ENCODE results near the gene ATG7.
A peak's percentile ranks its signal among the peaks of the same experiment; 100 is the strongest.

ATG7 gene

GRCh38 chr3:11558002-11558401, 285.8 kb downstream of the ATG7 start:
- peak overlapping the region; percentile 42 for H3K27ac ChIP-seq (ENCODE audit: low read depth, low read length)
- peaks cover 18% of the 10 kb centered on the region for H3K4me1 ChIP-seq (ENCODE audit: control insufficient read depth, insufficient read depth, low read length)
- peaks cover 3% of the 10 kb centered on the region for H3K36me3 ChIP-seq (ENCODE audit: control insufficient read depth, insufficient read depth, low read length)
- H3K9ac ChIP-seq (ENCODE audit: low read length), result no peak overlapping the region
- H3K27me3 ChIP-seq (ENCODE audit: control insufficient read depth, insufficient read depth, low read length), result no peaks in the 10 kb centered on the region
- no peak overlapping the region for H3K4me3 ChIP-seq (ENCODE audit: low read length)

- Histone ChIP-seq H3K9ac (ENCODE audit: low read length) (no peak overlapping the region), H3K27me3 (ENCODE audit: control insufficient read depth, insufficient read depth, low read length) (no peaks in the 10 kb centered on the region), H3K36me3 (ENCODE audit: control insufficient read depth, insufficient read depth, low read length) (peaks cover 6% of the 10 kb centered on the region), H3K27ac (ENCODE audit: low read depth, low read length) (peak overlapping the region; percentile 9), H3K4me3 (ENCODE audit: low read length) (no peak overlapping the region), H3K4me1 (ENCODE audit: control insufficient read depth, insufficient read depth, low read length) (peaks cover 18% of the 10 kb centered on the region)
Observed at GRCh38 chr3:11558411-11558903, 286.3 kb downstream of the ATG7 start.

GRCh38 chr3:11558918-11559815, 287.0 kb downstream of the ATG7 start:
- Histone ChIP-seq H3K9ac (ENCODE audit: low read length) (no peak overlapping the region), H3K4me1 (ENCODE audit: control insufficient read depth, insufficient read depth, low read length) (peaks cover 18% of the 10 kb centered on the region), H3K27me3 (ENCODE audit: control insufficient read depth, insufficient read depth, low read length) (no peaks in the 10 kb centered on the region), H3K4me3 (ENCODE audit: low read length) (no peak overlapping the region), H3K36me3 (ENCODE audit: control insufficient read depth, insufficient read depth, low read length) (peaks cover 8% of the 10 kb centered on the region), H3K27ac (ENCODE audit: low read depth, low read length) (peak overlapping the region; percentile 9)

- Histone ChIP-seq H3K27me3 (ENCODE audit: control insufficient read depth, insufficient read depth, low read length) (no peaks in the 10 kb centered on the region), H3K4me3 (ENCODE audit: low read length) (no peak overlapping the region), H3K4me1 (ENCODE audit: control insufficient read depth, insufficient read depth, low read length) (peaks cover 18% of the 10 kb centered on the region), H3K9ac (ENCODE audit: low read length) (no peak overlapping the region), H3K27ac (ENCODE audit: low read depth, low read length) (no peak overlapping the region), H3K36me3 (ENCODE audit: control insufficient read depth, insufficient read depth, low read length) (peaks cover 8% of the 10 kb centered on the region)
Observed at GRCh38 chr3:11559816-11560633, 287.8 kb downstream of the ATG7 start.

GRCh38 chr3:11560746-11561145, 288.5 kb downstream of the ATG7 start:
- H3K9ac ChIP-seq (ENCODE audit: low read length), result no peak overlapping the region
- no peaks in the 10 kb centered on the region for H3K27me3 ChIP-seq (ENCODE audit: control insufficient read depth, insufficient read depth, low read length)
- no peak overlapping the region for H3K4me3 ChIP-seq (ENCODE audit: low read length)
- peaks cover 11% of the 10 kb centered on the region for H3K36me3 ChIP-seq (ENCODE audit: control insufficient read depth, insufficient read depth, low read length)
- peak overlapping the region; percentile 24 for H3K27ac ChIP-seq (ENCODE audit: low read depth, low read length)
- peaks cover 18% of the 10 kb centered on the region for H3K4me1 ChIP-seq (ENCODE audit: control insufficient read depth, insufficient read depth, low read length)

GRCh38 chr3:11562277-11562881, 290.2 kb downstream of the ATG7 start:
- Histone ChIP-seq H3K4me1 (ENCODE audit: control insufficient read depth, insufficient read depth, low read length) (peaks cover 12% of the 10 kb centered on the region), H3K4me3 (ENCODE audit: low read length) (no peak overlapping the region), H3K27ac (ENCODE audit: low read depth, low read length) (no peak overlapping the region), H3K9ac (ENCODE audit: low read length) (no peak overlapping the region), H3K27me3 (ENCODE audit: control insufficient read depth, insufficient read depth, low read length) (no peaks in the 10 kb centered on the region), H3K36me3 (ENCODE audit: control insufficient read depth, insufficient read depth, low read length) (peaks cover 17% of the 10 kb centered on the region)

GRCh38 chr3:11563159-11563864, 291.1 kb downstream of the ATG7 start:
- Histone ChIP-seq H3K4me1 (ENCODE audit: control insufficient read depth, insufficient read depth, low read length) (peaks cover 9% of the 10 kb centered on the region), H3K36me3 (ENCODE audit: control insufficient read depth, insufficient read depth, low read length) (peaks cover 15% of the 10 kb centered on the region), H3K9ac (ENCODE audit: low read length) (no peak overlapping the region), H3K27me3 (ENCODE audit: control insufficient read depth, insufficient read depth, low read length) (no peaks in the 10 kb centered on the region), H3K27ac (ENCODE audit: low read depth, low read length) (no peak overlapping the region), H3K4me3 (ENCODE audit: low read length) (no peak overlapping the region)

GRCh38 chr3:11563865-11564185, 291.6 kb downstream of the ATG7 start:
- Histone ChIP-seq H3K36me3 (ENCODE audit: control insufficient read depth, insufficient read depth, low read length) (peaks cover 15% of the 10 kb centered on the region), H3K27me3 (ENCODE audit: control insufficient read depth, insufficient read depth, low read length) (no peaks in the 10 kb centered on the region), H3K9ac (ENCODE audit: low read length) (no peak overlapping the region), H3K4me3 (ENCODE audit: low read length) (no peak overlapping the region), H3K4me1 (ENCODE audit: control insufficient read depth, insufficient read depth, low read length) (peaks cover 14% of the 10 kb centered on the region), H3K27ac (ENCODE audit: low read depth, low read length) (no peak overlapping the region)

- H3K36me3 ChIP-seq (ENCODE audit: control insufficient read depth, insufficient read depth, low read length), result peaks cover 15% of the 10 kb centered on the region
- peaks cover 18% of the 10 kb centered on the region for H3K4me1 ChIP-seq (ENCODE audit: control insufficient read depth, insufficient read depth, low read length)
Observed at GRCh38 chr3:11564577-11565001, 292.4 kb downstream of the ATG7 start.

GRCh38 chr3:11565072-11565471, 292.9 kb downstream of the ATG7 start:
- Histone ChIP-seq H3K9ac (ENCODE audit: low read length) (no peak overlapping the region), H3K4me3 (ENCODE audit: low read length) (no peak overlapping the region), H3K27me3 (ENCODE audit: control insufficient read depth, insufficient read depth, low read length) (no peaks in the 10 kb centered on the region), H3K4me1 (ENCODE audit: control insufficient read depth, insufficient read depth, low read length) (peaks cover 18% of the 10 kb centered on the region), H3K36me3 (ENCODE audit: control insufficient read depth, insufficient read depth, low read length) (peaks cover 15% of the 10 kb centered on the region), H3K27ac (ENCODE audit: low read depth, low read length) (no peak overlapping the region)

More at GRCh38 chr3:11564577-11565001, 292.4 kb downstream of the ATG7 start:
- Histone ChIP-seq H3K27me3 (ENCODE audit: control insufficient read depth, insufficient read depth, low read length) (no peaks in the 10 kb centered on the region), H3K4me3 (ENCODE audit: low read length) (no peak overlapping the region), H3K9ac (ENCODE audit: low read length) (no peak overlapping the region), H3K27ac (ENCODE audit: low read depth, low read length) (no peak overlapping the region)

GRCh38 chr3:11565492-11565891, 293.3 kb downstream of the ATG7 start:
- H3K9ac ChIP-seq (ENCODE audit: low read length), result no peak overlapping the region
- H3K36me3 ChIP-seq (ENCODE audit: control insufficient read depth, insufficient read depth, low read length), result peaks cover 15% of the 10 kb centered on the region

GRCh38 chr3:11565932-11566331, 293.7 kb downstream of the ATG7 start:
- H3K36me3 ChIP-seq (ENCODE audit: control insufficient read depth, insufficient read depth, low read length), result peaks cover 15% of the 10 kb centered on the region
- peaks cover 18% of the 10 kb centered on the region for H3K4me1 ChIP-seq (ENCODE audit: control insufficient read depth, insufficient read depth, low read length)
- no peak overlapping the region for H3K4me3 ChIP-seq (ENCODE audit: low read length)
- H3K27me3 ChIP-seq (ENCODE audit: control insufficient read depth, insufficient read depth, low read length), result no peaks in the 10 kb centered on the region
- H3K27ac ChIP-seq (ENCODE audit: low read depth, low read length), result no peak overlapping the region
- H3K9ac ChIP-seq (ENCODE audit: low read length), result no peak overlapping the region

More at GRCh38 chr3:11565492-11565891, 293.3 kb downstream of the ATG7 start:
- no peaks in the 10 kb centered on the region for H3K27me3 ChIP-seq (ENCODE audit: control insufficient read depth, insufficient read depth, low read length)
- no peak overlapping the region for H3K4me3 ChIP-seq (ENCODE audit: low read length)
- no peak overlapping the region for H3K27ac ChIP-seq (ENCODE audit: low read depth, low read length)
- peaks cover 18% of the 10 kb centered on the region for H3K4me1 ChIP-seq (ENCODE audit: control insufficient read depth, insufficient read depth, low read length)

All from rectal smooth muscle tissue (tissue), 1 donor.